ENCODE results near the gene SGMS2. TPM values are rescaled to one million over a fixed set of nuclear protein-coding genes. Genes with fewer than 3 reads are reported as not detected.

The SGMS2 gene
- total and polyA plus RNA-seq, 10 of the 15 experiments (the other 5 are each of a cell fraction or from before 2014, with no cell fraction given) = under 0.01 to 3.2 (median 0.17) TPM; not detected in 4

DNA sequence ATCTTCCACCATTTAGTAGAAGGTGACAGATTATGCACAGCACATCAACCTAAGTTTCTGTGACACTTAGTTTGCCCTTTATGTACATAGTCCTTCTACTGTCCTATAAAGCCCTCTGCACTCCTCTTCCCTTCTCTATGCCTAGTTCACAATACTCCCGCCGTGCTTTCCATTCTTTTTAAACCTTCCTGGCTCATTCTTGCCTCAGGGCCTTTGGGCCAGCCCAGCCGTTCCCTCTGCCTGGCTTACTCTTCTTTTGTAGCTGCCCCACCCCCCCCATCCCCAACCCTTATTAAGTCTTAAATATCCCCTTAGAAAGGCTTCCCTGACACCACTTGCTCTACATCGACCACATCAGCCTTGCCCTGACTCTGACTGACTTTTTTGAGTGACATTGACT lies 33.0 kb downstream of the SGMS2 start (continued):
- TF ChIP-seq, protein P1, sequence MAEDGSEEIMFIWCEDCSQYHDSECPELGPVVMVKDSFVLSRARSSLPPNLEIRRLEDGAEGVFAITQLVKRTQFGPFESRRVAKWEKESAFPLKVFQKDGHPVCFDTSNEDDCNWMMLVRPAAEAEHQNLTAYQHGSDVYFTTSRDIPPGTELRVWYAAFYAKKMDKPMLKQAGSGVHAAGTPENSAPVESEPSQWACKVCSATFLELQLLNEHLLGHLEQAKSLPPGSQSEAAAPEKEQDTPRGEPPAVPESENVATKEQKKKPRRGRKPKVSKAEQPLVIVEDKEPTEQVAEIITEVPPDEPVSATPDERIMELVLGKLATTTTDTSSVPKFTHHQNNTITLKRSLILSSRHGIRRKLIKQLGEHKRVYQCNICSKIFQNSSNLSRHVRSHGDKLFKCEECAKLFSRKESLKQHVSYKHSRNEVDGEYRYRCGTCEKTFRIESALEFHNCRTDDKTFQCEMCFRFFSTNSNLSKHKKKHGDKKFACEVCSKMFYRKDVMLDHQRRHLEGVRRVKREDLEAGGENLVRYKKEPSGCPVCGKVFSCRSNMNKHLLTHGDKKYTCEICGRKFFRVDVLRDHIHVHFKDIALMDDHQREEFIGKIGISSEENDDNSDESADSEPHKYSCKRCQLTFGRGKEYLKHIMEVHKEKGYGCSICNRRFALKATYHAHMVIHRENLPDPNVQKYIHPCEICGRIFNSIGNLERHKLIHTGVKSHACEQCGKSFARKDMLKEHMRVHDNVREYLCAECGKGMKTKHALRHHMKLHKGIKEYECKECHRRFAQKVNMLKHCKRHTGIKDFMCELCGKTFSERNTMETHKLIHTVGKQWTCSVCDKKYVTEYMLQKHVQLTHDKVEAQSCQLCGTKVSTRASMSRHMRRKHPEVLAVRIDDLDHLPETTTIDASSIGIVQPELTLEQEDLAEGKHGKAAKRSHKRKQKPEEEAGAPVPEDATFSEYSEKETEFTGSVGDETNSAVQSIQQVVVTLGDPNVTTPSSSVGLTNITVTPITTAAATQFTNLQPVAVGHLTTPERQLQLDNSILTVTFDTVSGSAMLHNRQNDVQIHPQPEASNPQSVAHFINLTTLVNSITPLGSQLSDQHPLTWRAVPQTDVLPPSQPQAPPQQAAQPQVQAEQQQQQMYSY (CRISPR knock-in tag; IDR thresholded peaks at IDR 0.05) = no peak
- TF ChIP-seq POLR2A (IDR thresholded peaks at IDR 0.05; ENCODE audit: low read depth, low read length) = no peak
- TF ChIP-seq POU2F2 (IDR thresholded peaks at IDR 0.05; ENCODE audit: borderline replicate concordance, low read depth, low read length) = no peak
- TF ChIP-seq, protein P2, sequence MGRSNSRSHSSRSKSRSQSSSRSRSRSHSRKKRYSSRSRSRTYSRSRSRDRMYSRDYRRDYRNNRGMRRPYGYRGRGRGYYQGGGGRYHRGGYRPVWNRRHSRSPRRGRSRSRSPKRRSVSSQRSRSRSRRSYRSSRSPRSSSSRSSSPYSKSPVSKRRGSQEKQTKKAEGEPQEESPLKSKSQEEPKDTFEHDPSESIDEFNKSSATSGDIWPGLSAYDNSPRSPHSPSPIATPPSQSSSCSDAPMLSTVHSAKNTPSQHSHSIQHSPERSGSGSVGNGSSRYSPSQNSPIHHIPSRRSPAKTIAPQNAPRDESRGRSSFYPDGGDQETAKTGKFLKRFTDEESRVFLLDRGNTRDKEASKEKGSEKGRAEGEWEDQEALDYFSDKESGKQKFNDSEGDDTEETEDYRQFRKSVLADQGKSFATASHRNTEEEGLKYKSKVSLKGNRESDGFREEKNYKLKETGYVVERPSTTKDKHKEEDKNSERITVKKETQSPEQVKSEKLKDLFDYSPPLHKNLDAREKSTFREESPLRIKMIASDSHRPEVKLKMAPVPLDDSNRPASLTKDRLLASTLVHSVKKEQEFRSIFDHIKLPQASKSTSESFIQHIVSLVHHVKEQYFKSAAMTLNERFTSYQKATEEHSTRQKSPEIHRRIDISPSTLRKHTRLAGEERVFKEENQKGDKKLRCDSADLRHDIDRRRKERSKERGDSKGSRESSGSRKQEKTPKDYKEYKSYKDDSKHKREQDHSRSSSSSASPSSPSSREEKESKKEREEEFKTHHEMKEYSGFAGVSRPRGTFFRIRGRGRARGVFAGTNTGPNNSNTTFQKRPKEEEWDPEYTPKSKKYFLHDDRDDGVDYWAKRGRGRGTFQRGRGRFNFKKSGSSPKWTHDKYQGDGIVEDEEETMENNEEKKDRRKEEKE (IDR thresholded peaks at IDR 0.05) = no peak
- TF ChIP-seq FOS (IDR thresholded peaks at IDR 0.05; ENCODE audit: borderline replicate concordance, extremely low read depth, insufficient read length) = no peak
- no peak for TF ChIP-seq STAT3 (IDR thresholded peaks at IDR 0.05; ENCODE audit: low read depth, low read length)
- no peak for TF ChIP-seq MEF2B (IDR thresholded peaks at IDR 0.05; ENCODE audit: partially characterized antibody, poor library complexity, severe bottlenecking)
- TF ChIP-seq, protein P3, sequence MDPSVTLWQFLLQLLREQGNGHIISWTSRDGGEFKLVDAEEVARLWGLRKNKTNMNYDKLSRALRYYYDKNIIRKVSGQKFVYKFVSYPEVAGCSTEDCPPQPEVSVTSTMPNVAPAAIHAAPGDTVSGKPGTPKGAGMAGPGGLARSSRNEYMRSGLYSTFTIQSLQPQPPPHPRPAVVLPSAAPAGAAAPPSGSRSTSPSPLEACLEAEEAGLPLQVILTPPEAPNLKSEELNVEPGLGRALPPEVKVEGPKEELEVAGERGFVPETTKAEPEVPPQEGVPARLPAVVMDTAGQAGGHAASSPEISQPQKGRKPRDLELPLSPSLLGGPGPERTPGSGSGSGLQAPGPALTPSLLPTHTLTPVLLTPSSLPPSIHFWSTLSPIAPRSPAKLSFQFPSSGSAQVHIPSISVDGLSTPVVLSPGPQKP (IDR thresholded peaks at IDR 0.05; ENCODE audit: low read depth, low read length) = no peak
- TF ChIP-seq, protein P4, sequence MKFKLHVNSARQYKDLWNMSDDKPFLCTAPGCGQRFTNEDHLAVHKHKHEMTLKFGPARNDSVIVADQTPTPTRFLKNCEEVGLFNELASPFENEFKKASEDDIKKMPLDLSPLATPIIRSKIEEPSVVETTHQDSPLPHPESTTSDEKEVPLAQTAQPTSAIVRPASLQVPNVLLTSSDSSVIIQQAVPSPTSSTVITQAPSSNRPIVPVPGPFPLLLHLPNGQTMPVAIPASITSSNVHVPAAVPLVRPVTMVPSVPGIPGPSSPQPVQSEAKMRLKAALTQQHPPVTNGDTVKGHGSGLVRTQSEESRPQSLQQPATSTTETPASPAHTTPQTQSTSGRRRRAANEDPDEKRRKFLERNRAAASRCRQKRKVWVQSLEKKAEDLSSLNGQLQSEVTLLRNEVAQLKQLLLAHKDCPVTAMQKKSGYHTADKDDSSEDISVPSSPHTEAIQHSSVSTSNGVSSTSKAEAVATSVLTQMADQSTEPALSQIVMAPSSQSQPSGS (IDR thresholded peaks at IDR 0.05; ENCODE audit: low read length) = no peak
- TF ChIP-seq, protein P5, sequence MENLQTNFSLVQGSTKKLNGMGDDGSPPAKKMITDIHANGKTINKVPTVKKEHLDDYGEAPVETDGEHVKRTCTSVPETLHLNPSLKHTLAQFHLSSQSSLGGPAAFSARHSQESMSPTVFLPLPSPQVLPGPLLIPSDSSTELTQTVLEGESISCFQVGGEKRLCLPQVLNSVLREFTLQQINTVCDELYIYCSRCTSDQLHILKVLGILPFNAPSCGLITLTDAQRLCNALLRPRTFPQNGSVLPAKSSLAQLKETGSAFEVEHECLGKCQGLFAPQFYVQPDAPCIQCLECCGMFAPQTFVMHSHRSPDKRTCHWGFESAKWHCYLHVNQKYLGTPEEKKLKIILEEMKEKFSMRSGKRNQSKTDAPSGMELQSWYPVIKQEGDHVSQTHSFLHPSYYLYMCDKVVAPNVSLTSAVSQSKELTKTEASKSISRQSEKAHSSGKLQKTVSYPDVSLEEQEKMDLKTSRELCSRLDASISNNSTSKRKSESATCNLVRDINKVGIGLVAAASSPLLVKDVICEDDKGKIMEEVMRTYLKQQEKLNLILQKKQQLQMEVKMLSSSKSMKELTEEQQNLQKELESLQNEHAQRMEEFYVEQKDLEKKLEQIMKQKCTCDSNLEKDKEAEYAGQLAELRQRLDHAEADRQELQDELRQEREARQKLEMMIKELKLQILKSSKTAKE (IDR thresholded peaks at IDR 0.05; ENCODE audit: low read depth, poor library complexity, severe bottlenecking) = no peak
